Measurements from ENCODE around the gene TUSC2.

Gene TUSC2

GRCh38 chr3:50297384-50297775 is 30.6 kb downstream of the TUSC2 start:
- H3K4me3 ChIP-seq (ENCODE audit: low read depth, low read length): no peak overlapping the region
- TF ChIP-seq, protein P1, sequence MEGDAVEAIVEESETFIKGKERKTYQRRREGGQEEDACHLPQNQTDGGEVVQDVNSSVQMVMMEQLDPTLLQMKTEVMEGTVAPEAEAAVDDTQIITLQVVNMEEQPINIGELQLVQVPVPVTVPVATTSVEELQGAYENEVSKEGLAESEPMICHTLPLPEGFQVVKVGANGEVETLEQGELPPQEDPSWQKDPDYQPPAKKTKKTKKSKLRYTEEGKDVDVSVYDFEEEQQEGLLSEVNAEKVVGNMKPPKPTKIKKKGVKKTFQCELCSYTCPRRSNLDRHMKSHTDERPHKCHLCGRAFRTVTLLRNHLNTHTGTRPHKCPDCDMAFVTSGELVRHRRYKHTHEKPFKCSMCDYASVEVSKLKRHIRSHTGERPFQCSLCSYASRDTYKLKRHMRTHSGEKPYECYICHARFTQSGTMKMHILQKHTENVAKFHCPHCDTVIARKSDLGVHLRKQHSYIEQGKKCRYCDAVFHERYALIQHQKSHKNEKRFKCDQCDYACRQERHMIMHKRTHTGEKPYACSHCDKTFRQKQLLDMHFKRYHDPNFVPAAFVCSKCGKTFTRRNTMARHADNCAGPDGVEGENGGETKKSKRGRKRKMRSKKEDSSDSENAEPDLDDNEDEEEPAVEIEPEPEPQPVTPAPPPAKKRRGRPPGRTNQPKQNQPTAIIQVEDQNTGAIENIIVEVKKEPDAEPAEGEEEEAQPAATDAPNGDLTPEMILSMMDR (IDR thresholded peaks at IDR 0.05; ENCODE audit: low read depth, low read length): no peak

DNA sequence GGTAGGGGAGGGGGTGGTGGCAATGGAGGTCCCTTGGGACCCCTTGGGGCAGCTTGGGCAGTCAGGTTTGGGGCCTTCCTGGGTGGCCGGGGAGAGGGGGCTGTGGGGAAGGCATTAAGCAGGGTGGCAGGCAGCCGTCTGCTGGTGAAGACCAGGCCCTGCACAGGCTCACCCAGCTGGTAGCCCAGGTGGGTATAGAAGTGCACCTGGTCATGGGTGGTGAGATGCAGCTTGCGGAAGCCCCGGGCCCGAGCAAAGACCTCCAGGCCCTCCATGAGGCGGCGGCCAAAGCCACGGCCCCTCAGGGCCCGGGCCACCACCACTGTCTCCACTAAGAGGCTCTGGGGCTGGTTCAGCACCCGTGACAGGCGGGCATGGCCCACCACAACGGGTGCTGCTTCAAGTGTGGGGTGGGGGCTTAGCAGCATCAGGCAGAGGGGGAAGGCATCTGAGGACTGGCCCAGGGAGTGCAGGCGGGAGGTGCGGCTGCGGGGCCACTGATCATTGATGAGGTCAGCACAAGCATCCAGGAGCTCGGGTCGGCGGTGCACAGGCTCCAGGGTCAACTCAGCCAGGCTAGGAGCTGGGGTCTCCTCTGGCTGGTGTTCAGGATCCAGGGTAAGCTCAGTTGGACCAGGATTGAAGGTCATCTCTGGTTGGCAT is 31.2 kb downstream of the TUSC2 start:
- TF ChIP-seq, protein P1 (IDR thresholded peaks at IDR 0.05; ENCODE audit: low read depth, low read length): no peak
- H3K4me3 ChIP-seq (ENCODE audit: low read depth, low read length): no peak overlapping the region

DNA sequence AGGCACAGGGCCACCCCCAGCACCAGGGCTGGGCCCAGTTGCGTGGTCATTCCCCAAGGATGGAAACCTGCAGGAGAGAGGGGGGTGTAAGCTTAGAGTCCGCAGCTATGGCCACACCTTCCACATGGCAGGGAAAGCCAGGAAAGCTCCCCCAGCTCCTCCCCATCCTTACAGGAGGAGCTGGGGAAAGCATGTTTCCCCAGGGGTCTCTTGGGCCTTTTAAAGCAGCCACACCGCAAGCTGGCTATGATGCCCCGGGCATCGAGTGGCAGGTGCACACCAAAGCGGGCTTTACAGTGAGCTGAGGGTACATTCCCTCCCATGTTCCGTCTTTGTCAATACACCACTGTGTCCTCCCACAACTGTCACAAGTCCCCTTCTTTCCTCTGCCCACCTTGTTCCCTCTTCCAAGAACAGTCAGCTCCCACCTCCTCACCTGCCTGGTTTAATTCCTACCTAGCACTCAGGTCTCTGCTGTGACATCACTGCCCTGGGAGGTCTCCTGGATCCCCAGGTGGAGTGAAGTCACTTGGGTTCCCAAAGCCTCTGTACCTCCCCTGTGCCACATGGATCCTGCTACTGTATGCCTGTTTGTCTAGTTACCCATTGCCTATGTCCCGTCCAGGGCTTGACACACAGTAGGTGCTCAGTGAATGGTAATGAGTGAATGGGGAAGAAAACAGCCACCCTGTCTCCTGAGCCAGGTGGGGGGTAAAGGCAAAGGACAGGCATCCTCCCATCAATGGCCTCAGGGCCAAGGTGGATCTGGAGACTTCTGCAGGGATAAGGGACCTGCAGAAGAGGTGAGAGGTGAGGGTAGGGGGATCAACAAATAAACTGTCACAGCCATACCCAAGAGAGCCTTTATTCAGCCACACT is 32.2 kb downstream of the TUSC2 start:
- TF ChIP-seq, protein P1 (IDR thresholded peaks at IDR 0.05; ENCODE audit: low read depth, low read length): no peak
- H3K4me3 ChIP-seq (ENCODE audit: low read depth, low read length): no peak overlapping the region

DNA sequence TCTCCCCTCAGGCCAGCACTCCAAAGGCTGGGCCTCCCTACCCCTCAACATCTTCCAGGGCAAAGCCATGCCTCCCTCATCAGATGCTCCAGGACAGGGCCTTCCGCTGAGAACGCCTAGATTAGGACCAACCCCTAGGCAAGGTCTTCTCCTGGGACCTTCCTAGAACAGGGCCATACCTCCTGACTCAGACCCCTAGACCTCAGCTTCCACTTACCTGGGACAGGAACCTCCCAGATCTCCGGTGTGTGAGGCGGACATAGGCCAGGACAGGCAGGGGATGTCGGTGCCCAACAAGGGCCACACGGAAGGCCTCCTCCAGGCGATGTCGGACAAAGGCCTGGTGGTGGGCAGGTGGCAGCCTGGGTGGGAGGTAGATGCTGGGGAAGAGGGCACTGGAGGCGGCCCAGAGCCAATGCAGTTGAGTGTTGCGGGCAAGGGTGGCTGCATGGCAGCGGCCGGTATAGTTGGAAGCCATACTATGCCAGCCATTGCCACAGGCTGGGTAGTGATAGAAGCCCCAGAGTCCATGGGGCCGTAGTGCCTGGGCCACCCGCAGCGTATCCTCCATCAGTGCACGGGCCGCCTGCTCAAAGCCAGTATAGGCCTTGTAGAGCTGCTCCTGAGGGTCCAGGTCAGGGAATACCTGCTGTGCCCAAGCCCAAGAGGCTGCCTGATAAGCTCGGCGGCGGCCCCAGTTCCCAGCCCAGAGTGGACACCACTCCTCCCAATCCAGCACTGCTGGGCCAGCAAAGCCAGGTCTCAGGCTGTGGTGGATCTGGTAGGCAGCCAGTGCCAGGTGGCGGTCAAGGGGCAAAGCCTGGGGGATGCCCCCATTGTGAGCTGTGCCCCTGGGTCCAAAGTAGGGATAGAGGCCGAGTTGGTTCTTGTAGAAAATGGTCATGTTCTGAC is 33.3 kb downstream of the TUSC2 start:
- TF ChIP-seq, protein P1 (IDR thresholded peaks at IDR 0.05; ENCODE audit: low read depth, low read length): no peak
- H3K4me3 ChIP-seq (ENCODE audit: low read depth, low read length): no peak overlapping the region

DNA sequence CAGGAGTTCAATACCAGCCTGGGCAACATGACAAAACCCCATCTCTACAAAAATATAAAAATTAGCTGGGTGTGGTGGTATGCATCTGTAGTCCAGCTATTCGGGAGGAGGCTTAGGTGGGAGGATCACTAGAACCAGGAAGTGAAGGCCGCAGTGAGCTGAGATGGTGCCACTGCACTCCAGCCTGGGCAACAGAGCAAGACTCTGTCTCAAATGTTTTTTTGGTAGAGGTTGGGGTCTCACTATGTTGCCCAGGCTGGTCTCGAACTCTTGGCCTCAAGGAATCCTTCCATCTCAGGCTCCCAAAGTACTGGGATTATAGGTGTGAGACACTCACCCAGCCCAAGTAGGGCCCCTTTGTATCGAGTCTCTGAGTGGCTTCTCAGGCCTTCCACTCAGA is 33.9 kb downstream of the TUSC2 start:
- no peak overlapping the region for H3K4me3 ChIP-seq (ENCODE audit: low read depth, low read length)
- TF ChIP-seq, protein P1 (IDR thresholded peaks at IDR 0.05; ENCODE audit: low read depth, low read length): no peak

- H3K4me3 ChIP-seq (ENCODE audit: low read depth, low read length): no peak overlapping the region
- TF ChIP-seq, protein P1 (IDR thresholded peaks at IDR 0.05; ENCODE audit: low read depth, low read length): no peak
These were observed 34.8 kb downstream of the TUSC2 start for GRCh38 chr3:50293079-50293801.

Measured in WI38 (cell line).